HG02759 (cell line): ENCODE data around the gene PRSS58.

Experiments
- ATAC-seq: cut with Tn5 transposase; IDR thresholded peaks from one replicate; pipeline ENCODE4 v1.9.1; 2021; ENCODE audit warnings: mild to moderate bottlenecking, moderate library complexity; ENCODE audit not compliant: unreplicated experiment

PRSS58 gene

DNA sequence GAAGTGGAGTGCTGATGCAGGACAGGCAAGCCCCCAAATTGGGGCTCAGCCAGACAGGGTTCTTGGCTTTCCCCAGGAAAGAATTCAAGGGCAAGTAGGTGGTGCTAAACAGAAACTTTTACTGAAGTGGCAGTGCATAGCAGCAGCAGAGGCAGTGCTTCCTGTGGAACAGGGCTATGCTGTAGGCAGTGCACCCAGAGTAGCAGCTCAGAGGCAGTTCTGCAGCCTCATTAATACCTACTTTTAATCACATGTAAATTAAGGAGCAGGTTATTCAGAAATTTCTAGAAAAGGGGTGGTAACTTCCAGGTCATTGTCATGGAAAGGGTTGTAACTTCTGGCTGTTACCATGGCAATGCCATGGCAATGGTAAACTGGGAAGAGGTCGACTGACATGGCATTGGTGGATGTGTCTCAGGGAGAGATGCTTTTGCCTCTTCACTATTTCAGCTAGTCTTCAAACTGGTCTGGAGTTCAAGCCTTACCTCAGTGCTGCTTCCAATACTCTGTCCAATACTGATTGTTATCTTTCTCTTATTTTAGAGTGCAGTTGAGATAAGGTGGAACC is 29.2 kb downstream of the PRSS58 start:
- ATAC-seq: no peak
